Astrocyte (in vitro differentiated cells and primary cell): ENCODE results near the gene TEX14. TPM values are rescaled to one million over a fixed set of nuclear protein-coding genes. Genes with fewer than 3 reads are reported as not detected.

ENCODE experiments used
- DNase-seq: peaks from one replicate; pipeline ENCODE4 v3.0.0-alpha.2; 2010; ENCODE audit warnings: low read depth
- FAIRE-seq: peaks from 2 replicates; lab custom pipeline; 2011; peaks lifted over from hg19 to GRCh38; lab: Jason Lieb, UNC
- H2AFZ ChIP-seq: 2 replicates; pipeline ENCODE4 v1.6.0; 2012; ENCODE audit warnings: low read depth, low read length, inconsistent platforms
- H3K27ac ChIP-seq: 2 replicates; pipeline ENCODE4 v1.5.1; 2011; ENCODE audit warnings: low read depth, low read length, inconsistent platforms
- H3K27me3 ChIP-seq: 2 replicates; pipeline ENCODE4 v1.6.0; 2011; ENCODE audit warnings: low read length, inconsistent platforms; ENCODE audit not compliant: insufficient read depth
- H3K36me3 ChIP-seq: 2 replicates; pipeline ENCODE4 v1.5.1; 2011; ENCODE audit warnings: low read length, inconsistent platforms; ENCODE audit not compliant: insufficient read depth
- H3K4me1 ChIP-seq: 2 replicates; pipeline ENCODE4 v1.5.1; 2011; ENCODE audit warnings: low read length, inconsistent platforms; ENCODE audit not compliant: insufficient read depth
- H3K4me2 ChIP-seq: 2 replicates; pipeline ENCODE4 v1.6.0; 2012; ENCODE audit warnings: low read length, inconsistent platforms
- H3K4me3 ChIP-seq: 2 replicates; pipeline ENCODE4 v1.5.1; 2011; ENCODE audit warnings: low read depth, mild to moderate bottlenecking, low read length, inconsistent platforms; ENCODE audit not compliant: insufficient read depth
- H3K79me2 ChIP-seq: 2 replicates; pipeline ENCODE4 v1.6.0; 2012; ENCODE audit warnings: mild to moderate bottlenecking, low read length, inconsistent platforms; ENCODE audit not compliant: insufficient read depth
- H3K9ac ChIP-seq: 2 replicates; pipeline ENCODE4 v1.6.0; 2012; ENCODE audit warnings: mild to moderate bottlenecking, low read length, inconsistent platforms
- H3K9me3 ChIP-seq: 2 replicates; pipeline ENCODE4 v1.5.1; 2012; ENCODE audit warnings: low read depth, mild to moderate bottlenecking, low read length, inconsistent platforms; ENCODE audit not compliant: insufficient read depth
- H4K20me1 ChIP-seq: 2 replicates; pipeline ENCODE4 v1.6.0; 2012; ENCODE audit warnings: low read length, inconsistent platforms; ENCODE audit not compliant: insufficient read depth
- H3K27ac Mint-ChIP-seq: one replicate; pipeline ENCODE4 v1.8.0; 2021; ENCODE audit warnings: mild to moderate bottlenecking, mixed read lengths; ENCODE audit not compliant: unreplicated experiment
- H3K27me3 Mint-ChIP-seq: one replicate; pipeline ENCODE4 v1.8.0; 2021; ENCODE audit warnings: low read depth, mixed read lengths; ENCODE audit not compliant: unreplicated experiment
- H3K36me3 Mint-ChIP-seq: one replicate; pipeline ENCODE4 v1.8.0; 2021; ENCODE audit warnings: low read depth, mixed read lengths; ENCODE audit not compliant: unreplicated experiment
- H3K4me1 Mint-ChIP-seq: one replicate; pipeline ENCODE4 v1.8.0; 2021; ENCODE audit warnings: low read depth, mixed read lengths; ENCODE audit not compliant: unreplicated experiment
- H3K4me3 Mint-ChIP-seq: one replicate; pipeline ENCODE4 v1.8.0; 2021; ENCODE audit warnings: mild to moderate bottlenecking, moderate library complexity, mixed read lengths; ENCODE audit not compliant: unreplicated experiment
- H3K9me3 Mint-ChIP-seq: one replicate; pipeline ENCODE4 v1.8.0; 2021; ENCODE audit warnings: mild to moderate bottlenecking, mixed read lengths; ENCODE audit not compliant: unreplicated experiment
- EZH2 ChIP-seq: IDR thresholded peaks from 2 replicates; pipeline ENCODE4 v1.6.1; 2012; ENCODE audit warnings: mild to moderate bottlenecking, low read length, inconsistent platforms; ENCODE audit not compliant: insufficient read depth
- total RNA-seq: library from RNA; stranded (reverse); gene quantifications from 2 replicates; pipeline ENCODE4 v1.2.1, GENCODE V29; 2021
- TF ChIP-seq, protein P1 (sequence below): IDR thresholded peaks from 2 replicates; pipeline ENCODE4 v1.5.1; 2011; ENCODE audit warnings: low read depth, mild to moderate bottlenecking, inconsistent platforms, low read length, moderate library complexity; ENCODE audit not compliant: insufficient read depth

TEX14 gene
- total RNA-seq, 1 donor from 2014 or later = 0.09 TPM

GRCh38 chr17:58541249-58541648 lies 150.6 kb downstream of the TEX14 start:
- H3K27ac ChIP-seq = no peak overlapping the region
- H3K36me3 Mint-ChIP-seq = peaks cover 5% of the 10 kb centered on the region
- TF ChIP-seq, protein P1, sequence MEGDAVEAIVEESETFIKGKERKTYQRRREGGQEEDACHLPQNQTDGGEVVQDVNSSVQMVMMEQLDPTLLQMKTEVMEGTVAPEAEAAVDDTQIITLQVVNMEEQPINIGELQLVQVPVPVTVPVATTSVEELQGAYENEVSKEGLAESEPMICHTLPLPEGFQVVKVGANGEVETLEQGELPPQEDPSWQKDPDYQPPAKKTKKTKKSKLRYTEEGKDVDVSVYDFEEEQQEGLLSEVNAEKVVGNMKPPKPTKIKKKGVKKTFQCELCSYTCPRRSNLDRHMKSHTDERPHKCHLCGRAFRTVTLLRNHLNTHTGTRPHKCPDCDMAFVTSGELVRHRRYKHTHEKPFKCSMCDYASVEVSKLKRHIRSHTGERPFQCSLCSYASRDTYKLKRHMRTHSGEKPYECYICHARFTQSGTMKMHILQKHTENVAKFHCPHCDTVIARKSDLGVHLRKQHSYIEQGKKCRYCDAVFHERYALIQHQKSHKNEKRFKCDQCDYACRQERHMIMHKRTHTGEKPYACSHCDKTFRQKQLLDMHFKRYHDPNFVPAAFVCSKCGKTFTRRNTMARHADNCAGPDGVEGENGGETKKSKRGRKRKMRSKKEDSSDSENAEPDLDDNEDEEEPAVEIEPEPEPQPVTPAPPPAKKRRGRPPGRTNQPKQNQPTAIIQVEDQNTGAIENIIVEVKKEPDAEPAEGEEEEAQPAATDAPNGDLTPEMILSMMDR = peak; percentile 9
- no peak for TF ChIP-seq EZH2
- H3K4me3 ChIP-seq = no peak overlapping the region
- no peak overlapping the region for H3K9ac ChIP-seq
- peaks cover 5% of the 10 kb centered on the region for H3K9me3 Mint-ChIP-seq
- no peaks in the 10 kb centered on the region for H3K4me1 ChIP-seq
- H3K4me2 ChIP-seq = no peak overlapping the region
- H3K79me2 ChIP-seq = no peaks in the 10 kb centered on the region
- DNase-seq (no peak), FAIRE-seq (no peak)
- no peaks in the 10 kb centered on the region for H3K4me1 Mint-ChIP-seq
- H3K9me3 ChIP-seq = no peaks in the 10 kb centered on the region
- no peak overlapping the region for H3K4me3 Mint-ChIP-seq
- H2AFZ ChIP-seq = no peak overlapping the region
- H3K27me3 Mint-ChIP-seq = peaks cover 33% of the 10 kb centered on the region
- H4K20me1 ChIP-seq = no peaks in the 10 kb centered on the region
- peaks cover 14% of the 10 kb centered on the region for H3K27me3 ChIP-seq
- no peaks in the 10 kb centered on the region for H3K36me3 ChIP-seq
- H3K27ac Mint-ChIP-seq = no peak overlapping the region

DNA sequence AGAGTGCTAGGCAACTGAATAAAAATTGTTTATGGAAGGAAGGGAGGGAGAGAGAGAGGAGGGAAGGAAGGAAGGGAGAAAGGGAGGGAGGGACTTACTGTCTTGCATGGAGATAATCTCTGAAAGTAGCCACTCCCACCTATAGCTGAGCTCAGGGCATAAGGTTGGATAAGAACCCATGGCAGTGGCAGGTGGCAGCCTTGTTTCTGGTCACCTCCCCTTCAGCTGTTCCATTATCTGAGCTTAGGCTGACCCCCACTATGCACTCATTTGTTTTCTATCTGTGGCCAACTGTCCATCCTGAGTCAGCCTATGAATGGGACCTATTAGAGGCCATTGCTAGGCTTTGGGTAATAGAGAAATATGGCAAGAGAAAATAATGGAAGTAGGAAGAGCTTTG lies 152.1 kb downstream of the TEX14 start:
- Mint-ChIP-seq H3K36me3 (peaks cover 5% of the 10 kb centered on the region), H3K9me3 (peaks cover 5% of the 10 kb centered on the region), H3K27me3 (peaks cover 31% of the 10 kb centered on the region), H3K4me3 (no peak overlapping the region), H3K27ac (no peak overlapping the region), H3K4me1 (peaks cover 15% of the 10 kb centered on the region)
- Histone ChIP-seq H3K4me3 (no peak overlapping the region), H3K27me3 (peaks cover 14% of the 10 kb centered on the region), H4K20me1 (no peaks in the 10 kb centered on the region), H3K79me2 (no peaks in the 10 kb centered on the region), H3K27ac (no peak overlapping the region), H3K36me3 (no peaks in the 10 kb centered on the region), H2AFZ (no peak overlapping the region), H3K4me1 (peaks cover 11% of the 10 kb centered on the region), H3K9me3 (no peaks in the 10 kb centered on the region), H3K9ac (no peak overlapping the region), H3K4me2 (no peak overlapping the region)
- DNase-seq = no peak
- TF ChIP-seq, protein P1 = no peak
- no peak for TF ChIP-seq EZH2
- FAIRE-seq = no peak

GRCh38 chr17:58538811-58539409 lies 152.9 kb downstream of the TEX14 start:
- no peak overlapping the region for H3K27ac ChIP-seq
- Mint-ChIP-seq H3K27me3 (peaks cover 30% of the 10 kb centered on the region), H3K27ac (no peak overlapping the region), H3K9me3 (peaks cover 3% of the 10 kb centered on the region), H3K4me1 (peaks cover 15% of the 10 kb centered on the region), H3K36me3 (peaks cover 5% of the 10 kb centered on the region), H3K4me3 (no peak overlapping the region)
- DNase-seq = no peak
- no peak for FAIRE-seq
- no peak for TF ChIP-seq EZH2
- TF ChIP-seq, protein P1 = no peak
- no peak overlapping the region for H3K9ac ChIP-seq
- no peak overlapping the region for H2AFZ ChIP-seq
- no peak overlapping the region for H3K4me2 ChIP-seq
- no peaks in the 10 kb centered on the region for H4K20me1 ChIP-seq
- no peaks in the 10 kb centered on the region for H3K79me2 ChIP-seq
- no peaks in the 10 kb centered on the region for H3K9me3 ChIP-seq
- H3K4me3 ChIP-seq = no peak overlapping the region
- peaks cover 11% of the 10 kb centered on the region for H3K4me1 ChIP-seq
- H3K36me3 ChIP-seq = no peaks in the 10 kb centered on the region
- peaks cover 10% of the 10 kb centered on the region for H3K27me3 ChIP-seq
